Hindlimb muscle (tissue), 1 donor: ENCODE data around the gene SMARCA4. TPM values are rescaled to one million over a fixed set of nuclear protein-coding genes. Genes with fewer than 3 reads are reported as not detected.
"Not testable (repeated sequence)": the region's sequence is repeated elsewhere in the genome, so short reads cannot be mapped to it uniquely, and the experiment has no call there.

Source experiments
- DNase-seq: peaks from one replicate; pipeline ENCODE4 v3.0.0-alpha.2; 2013
- polyA plus RNA-seq: library from polyadenylated mRNA; unstranded; fragments of 120-200 nt; gene quantifications from one replicate; pipeline ENCODE4 v1.2.1, GENCODE V29; 2013; ENCODE audit not compliant: insufficient read length

SMARCA4 gene
- polyA plus RNA-seq, 1 donor: 107 TPM

DNA sequence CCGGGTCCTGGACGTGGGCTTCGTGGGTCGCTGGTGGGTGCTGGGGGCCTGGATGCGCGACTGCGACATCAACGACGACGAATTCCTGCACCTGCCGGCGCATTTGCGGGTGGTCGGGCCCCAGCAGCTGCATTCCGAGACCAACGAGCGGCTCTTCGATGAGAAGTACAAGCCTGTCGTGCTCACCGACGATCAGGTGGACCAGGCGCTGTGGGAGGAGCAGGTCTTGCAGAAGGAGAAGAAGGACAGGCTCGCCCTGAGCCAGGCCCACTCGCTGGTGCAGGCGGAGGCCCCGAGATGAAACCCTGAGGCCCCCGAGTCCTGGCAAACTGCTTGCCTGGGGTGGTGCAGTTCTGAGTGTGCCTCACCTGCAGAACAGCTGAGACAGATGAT, 31.4 kb upstream of the SMARCA4 start:
- DNase-seq: no peak

DNA sequence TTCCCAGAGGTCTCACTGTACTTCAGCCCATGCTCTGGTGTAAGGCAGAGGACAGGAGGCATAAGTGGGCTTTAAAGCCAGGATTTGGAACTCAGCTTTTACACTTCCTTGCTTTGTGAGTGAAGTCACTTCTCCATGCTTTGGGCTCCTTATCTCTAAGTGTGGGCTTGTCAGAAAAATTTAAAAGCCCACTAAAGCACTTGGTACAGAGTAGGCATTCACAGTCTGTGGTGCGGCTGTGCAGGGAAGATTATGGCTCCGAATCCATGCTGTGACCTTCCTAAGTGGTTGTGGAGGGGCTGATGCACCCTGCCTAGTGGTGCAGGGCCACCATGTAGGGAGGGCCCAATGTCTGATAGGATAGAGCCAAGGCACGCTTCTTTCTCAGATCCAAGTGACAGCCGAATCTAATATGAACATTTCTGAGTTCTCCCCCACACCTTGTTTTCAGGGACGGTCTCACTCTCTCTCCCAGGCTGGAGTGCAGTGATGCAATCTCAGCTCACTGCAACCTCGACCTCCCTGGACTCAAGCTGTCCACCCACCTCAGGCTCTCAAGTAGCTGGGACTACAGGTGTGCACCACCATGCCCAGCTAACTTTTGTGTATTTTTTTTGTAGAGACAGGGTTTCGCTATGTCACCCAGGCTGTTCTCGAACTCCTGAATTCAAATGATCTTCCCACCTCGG, 25.3 kb upstream of the SMARCA4 start:
- DNase-seq: no peak

DNA sequence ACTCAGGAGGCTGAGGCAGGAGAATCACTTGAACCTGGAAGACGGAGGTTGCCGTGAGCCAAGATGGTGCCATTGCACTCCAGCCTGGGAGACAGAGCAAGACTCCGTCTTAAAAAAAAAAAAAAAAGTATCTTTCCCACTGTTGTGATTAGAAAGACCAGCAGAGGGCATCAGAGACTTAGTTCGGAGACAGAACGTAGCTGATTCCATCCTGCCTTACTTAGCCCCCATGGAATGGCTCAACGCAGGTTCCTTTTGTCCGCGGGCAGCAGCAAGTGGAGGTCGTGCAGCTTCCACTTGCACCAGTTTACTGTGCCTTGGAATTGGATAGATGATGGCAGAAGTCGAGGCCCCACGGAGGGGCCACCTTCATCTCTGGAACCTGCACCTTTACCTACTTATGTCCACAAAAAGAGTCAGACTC, 24.2 kb upstream of the SMARCA4 start:
- peak; percentile 71 for DNase-seq

DNA sequence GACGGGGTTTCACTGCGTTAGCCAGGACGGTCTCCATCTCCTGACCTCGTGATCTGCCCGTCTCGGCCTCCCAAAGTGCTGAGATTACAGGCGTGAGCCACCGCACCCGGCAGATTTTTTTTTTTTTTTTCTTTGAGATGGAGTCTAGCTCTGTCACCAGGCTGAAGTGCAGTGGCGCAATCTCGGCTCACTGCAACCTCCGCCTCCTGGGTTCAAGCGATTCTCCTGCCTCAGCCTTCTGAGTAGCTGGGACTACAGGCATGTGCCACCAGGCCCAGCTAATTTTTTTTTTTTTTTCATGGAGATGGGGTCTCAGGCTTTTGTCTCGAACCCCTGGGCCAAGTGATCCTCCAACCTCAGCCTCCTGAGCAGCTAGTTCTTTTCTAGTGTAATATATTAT, 19.2 kb upstream of the SMARCA4 start:
- DNase-seq: not testable (repeated sequence)

DNA sequence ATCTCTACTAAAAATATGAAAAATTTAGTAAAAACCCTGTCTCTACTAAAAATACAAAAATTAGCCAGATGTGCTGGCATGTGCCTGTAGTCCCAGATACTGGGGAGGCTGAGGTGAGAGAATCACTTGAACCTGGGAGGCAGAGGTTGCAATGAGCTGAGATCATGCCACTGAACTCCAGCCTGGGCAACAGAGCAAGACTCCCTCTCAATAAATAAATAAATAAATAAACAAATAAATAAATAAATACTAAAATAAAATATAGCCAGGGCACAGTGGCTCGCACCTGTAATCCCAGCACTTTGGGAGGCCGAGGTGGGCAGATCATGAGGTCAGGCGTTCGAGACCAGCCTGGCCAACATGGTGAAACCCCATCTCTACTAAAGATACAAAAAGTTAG, 17.4 kb upstream of the SMARCA4 start:
- not testable (repeated sequence) for DNase-seq

DNA sequence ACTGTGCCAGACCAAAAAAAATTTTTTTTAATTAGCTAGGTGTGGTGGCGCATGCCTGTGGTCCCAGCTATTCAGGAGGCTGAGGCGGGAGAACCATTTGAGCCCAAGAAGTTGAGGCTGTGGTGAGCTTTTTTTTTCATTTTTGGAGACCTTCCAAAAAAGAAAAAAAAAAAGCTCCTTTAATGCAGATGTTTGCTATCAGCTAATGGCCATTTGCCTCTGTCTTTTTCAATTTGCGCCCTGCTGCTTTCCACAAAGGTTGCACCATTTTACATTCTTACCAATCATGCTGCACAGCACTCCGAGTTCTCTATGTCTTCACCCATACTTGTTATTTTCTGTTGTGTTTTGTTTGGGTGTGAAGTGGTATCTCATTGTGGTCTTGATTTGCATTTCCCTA, 15.6 kb upstream of the SMARCA4 start:
- DNase-seq: no peak

DNA sequence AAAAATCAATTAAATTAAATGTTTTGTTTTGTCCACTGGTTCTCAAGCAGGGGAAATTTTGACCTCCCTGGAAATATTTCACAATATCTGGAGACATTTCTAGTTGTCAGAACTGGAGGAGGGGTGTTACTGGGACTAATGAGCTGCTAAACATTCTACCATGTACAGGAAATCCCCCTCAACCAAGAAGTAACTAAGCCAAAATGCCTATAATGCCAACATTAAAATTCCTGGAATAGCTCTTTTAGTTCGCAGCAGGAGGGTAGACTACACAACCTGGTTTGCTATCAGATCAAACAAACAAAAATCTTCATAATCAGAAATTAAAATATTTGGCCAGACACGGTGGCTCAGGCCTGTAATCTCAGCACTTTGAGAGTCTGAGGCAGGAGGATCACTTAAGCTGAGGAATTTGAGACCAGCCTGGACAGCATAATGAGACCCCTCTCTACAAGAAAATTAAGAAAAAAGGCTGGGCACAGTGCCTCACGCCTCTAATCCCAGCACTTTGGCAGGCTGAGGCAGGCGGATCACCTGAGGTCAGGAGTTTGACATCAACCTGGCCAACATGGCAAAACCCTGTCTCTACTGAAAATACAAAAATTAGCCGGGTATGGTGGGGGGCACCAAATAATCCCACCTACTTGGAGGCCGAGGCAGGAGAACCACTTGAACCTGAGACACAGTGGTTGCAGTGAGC, 13.7 kb upstream of the SMARCA4 start:
- DNase-seq: no peak

DNA sequence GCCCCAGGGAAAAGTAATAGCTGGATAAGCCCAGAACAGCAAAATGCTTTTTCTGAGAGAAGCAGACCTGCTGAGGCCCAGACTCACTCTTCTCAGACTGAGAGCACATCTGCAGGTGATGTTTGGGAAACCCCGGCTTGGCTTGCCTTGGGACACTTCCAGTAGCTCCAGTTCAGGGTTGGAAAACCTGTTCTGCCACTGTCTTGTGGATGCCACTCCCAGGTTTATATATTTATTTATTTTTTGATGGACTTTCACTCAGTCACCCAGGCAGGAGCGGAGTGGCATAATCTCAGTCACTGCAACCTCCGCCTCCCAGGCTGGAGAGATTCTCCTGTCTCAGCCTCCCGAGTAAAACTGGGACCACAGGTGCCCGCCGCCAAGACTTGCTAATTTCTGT, 8.0 kb upstream of the SMARCA4 start:
- no peak for DNase-seq

DNA sequence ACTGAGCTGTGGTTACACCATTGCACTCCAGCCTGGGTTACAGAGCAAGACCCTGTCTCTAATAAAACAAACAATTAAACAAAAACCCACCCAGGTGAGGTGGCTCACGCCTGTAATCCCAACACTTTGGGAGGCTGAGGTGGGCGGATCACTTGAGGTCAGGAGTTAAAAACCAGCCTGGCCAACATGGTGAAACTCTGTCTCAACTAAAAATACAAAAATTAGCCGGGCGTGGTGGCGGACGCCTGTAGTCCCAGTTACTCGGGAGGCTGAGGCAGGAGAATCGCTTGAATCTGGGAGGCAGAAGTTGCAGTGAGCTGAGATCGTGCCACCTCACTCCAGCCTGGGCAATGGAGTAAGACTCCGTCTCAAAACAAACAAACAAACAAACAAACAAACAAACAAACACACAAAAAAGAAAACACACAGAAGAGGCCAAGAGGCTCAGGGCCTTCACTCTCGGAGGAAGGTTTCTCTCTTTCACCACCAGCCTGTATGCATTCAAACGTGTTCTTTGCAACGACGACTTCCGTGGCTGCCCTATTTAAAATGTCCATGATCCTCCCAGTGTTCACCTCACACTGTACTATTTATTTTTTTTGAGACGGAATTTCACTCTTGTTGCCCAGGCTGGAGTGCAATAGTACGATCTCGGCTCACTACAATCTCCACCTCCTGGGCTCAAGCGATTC, 1.4 kb upstream of the SMARCA4 start:
- DNase-seq: not testable (repeated sequence)

DNA sequence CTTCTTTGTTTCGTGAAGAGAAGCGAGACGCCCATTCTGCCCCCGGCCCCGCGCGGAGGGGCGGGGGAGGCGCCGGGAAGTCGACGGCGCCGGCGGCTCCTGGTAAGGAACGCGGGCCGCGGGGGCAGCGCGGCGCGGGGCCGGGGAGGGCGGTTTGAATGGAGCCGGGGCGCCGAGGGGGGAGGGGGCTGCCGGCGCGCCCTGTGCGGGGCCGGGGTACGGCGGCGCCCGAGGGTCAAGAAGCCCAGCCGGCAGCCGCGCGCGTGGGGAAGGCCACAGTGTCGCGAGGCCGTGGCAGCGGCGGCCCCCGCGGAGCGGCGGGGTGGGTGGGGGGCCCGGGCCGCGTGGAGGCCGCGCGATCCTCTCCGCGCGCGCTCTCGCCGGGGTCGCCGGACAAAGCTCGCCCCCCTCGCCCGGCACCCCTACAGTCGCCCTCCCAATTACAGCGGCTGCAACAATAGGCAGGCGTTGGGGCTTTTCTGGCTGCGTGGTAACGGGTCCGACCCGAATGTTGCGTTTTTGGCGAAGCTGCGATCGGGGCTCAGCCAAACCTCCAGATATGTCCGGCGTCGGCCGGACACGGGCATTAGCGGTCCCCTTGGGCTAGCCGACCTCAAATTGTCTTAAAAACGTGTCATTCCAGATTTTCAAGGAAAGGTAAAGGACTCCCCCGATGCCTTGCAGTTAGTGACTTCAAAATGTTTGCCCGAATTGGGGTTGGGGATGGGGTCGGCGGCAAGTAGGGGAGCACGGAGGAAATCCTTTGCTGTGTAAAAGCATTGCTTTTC, 437 bp downstream of the SMARCA4 start:
- peak; percentile 29 for DNase-seq

DNA sequence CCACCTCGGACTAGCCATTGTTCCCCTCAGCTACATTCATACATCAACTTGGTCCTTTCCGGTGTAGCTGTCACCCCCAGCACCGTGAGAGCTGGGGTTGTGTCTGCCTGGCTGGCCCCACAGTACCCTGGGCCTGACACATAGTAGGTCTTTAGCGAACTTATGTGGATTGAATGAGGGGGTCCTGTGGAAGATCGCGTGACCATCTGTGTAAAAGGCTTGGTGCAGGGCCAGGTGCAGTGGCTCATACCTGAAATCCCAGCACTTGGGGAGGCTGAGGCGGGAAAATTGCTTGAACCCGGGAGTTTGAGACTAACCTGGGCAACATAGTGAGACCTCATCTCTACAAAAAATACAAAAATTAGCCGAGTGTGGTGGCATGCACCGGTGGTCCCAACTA, 2.0 kb downstream of the SMARCA4 start:
- no peak for DNase-seq

DNA sequence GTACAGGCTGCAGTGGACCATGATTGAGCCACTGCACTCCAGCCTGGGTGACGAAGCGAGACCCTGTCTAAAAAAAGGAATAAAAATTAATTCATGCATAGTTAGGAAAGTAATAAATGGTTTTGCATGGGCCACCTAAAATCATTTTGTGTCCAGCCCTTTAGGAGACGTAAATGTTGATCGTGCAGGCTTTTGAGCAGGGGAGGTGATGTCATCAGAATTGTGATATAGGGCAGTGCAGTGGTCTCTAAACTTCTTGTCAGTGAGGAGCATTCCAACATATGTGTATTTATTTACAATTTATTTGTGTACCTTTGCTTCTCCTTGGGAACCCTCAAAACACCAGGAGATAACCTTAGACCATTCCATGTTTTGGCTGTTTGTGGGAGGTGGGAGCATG, 3.0 kb downstream of the SMARCA4 start:
- DNase-seq: no peak

DNA sequence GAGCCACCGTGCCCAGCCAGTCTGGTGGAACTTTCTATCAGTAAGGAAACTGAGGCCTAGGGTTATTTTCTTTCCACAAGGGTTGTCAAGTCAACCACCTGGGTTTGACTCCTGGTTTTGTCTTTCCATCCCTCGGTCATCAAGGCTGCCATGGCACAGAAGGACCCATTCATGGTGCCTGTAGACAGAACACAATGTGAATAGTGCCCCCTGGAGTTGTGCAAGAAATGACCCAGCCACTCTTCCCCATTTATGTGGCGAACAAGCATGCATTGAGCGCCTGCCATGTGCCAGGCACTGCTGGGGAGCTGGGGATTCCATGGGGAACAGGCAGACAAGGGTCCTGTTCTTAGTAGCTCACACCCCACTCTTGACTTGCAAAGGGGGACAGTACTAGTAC, 4.1 kb downstream of the SMARCA4 start:
- DNase-seq: no peak

DNA sequence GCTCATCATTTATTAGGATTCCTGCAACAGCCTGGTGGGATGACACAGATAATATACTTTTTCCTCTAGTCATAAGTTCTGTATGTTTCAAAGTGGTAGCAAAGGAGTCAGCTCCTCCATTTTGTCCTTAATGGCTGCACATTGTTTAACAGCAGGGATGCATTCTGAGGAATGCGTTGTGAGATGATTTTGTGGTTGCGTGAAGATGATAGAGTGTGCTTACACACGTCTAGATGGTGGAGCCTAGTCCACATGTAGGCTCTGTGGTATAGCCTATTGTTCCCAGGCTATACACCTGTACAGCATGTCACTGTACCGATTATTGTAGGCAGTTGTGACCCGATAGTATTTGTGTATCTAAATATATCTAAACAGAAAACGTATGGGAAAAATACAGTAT, 4.6 kb downstream of the SMARCA4 start:
- DNase-seq: no peak

DNA sequence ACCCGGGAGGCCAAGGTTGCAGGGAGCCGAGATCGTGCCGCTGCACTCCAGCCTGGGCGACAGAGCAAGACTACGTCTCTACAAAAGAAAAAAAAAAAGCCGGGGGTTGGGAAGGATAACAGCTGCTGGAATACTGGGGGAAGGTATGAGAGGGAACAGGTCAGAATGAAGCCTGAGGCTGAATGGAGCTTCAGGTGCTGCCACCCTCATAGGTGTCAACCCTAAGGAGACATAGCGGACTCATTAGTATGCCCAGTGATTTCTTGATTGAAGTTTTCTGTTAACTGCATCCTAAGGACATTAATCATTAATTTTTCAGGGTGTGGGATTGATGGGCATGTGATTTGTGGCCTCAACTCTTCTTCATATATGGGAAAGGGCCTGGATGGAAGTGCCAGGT, 6.0 kb downstream of the SMARCA4 start:
- no peak for DNase-seq

DNA sequence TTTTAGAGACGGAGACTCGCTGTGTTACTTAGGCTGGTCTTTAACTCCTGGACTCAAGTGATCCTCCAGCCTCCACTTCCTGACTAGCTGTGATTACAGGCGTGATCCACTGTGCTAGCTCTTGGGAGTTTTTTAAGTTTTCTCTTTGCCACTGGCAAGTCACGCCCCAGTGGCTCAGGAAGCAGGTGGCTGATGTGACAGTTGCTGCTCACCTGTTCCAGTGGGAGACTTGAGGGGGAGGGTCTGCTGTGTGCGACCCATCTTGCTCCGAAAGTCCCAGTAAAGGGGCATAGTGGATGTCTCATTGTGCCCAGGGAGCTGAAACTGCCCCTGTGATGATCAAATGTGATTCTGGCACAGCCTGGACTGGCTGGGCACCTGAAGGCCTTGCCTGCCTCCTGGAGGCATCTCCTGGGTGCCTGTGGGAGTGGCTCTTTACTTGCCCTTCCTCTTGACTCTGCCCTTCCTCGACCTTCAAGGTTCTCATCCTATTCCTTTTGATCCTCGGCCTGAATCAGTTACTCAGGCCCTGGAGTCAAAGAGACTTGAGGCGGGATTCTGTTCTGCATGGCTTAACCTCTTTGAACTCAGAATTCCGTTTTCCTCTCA, 7.8 kb downstream of the SMARCA4 start:
- DNase-seq: no peak

DNA sequence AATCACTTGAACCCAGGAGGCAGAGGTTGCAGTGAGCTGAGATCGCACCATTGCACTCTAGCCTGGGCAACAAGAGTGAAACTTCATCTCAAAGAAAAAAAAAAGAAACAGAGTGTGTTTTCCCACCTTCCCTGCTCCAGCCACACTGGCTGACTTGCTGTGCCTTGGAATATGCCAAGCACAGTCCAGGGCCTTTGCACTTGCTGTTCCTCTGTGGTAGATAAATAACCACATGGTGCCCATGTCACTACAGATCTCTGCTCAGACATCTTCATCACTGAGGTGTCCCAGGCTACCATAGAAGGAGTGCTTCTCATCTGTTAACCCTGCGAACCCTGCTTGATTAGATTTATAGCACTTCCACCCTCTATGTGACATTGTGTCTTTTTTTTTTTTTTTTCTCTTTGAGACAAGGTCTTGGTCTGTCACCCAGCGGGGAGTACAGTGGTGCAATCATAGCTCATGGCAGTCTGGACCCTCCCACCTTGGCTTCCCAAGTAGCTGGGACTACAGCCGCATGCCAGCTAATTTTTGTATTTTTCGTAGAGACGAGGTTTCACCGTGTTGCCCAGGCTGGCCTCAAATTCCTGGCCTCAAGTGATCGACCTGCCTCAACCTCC, 10.4 kb downstream of the SMARCA4 start:
- no peak for DNase-seq

DNA sequence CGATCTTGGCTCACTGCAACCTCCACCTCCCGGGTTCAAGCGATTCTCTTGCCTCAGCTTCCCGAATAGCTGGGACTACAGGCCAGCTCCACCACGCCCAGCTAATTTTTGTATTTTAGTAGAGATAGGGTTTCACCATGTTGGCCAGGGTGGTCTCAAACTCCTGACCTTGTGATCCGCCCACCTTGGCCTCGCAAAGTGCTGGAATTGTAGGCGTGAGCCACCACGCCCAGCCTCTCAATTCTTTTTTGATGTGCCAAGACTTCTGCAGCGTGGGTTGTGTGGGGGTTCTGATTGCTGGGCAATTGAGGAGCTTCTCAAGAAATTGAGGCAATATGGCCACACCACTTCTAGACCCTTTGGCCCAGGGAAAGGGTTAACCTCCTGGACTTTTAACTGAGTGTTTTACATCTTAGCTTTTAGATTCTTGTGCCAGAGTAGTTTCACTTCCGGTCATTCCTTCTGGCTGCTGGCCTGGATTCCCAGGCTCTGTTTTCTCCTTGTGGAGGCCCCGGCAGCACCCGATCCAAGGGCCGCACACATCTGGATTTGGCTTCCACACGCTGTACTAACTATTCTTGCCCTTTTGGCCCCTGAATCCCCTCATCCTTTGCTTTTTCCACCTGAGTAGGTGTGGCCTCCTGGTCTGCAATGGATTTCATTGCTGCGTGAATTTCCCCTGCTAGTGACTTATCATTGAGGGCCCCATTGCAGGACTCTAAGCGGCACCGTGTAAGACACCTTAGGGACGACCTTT, 14.7 kb downstream of the SMARCA4 start:
- peak; percentile 85 for DNase-seq

DNA sequence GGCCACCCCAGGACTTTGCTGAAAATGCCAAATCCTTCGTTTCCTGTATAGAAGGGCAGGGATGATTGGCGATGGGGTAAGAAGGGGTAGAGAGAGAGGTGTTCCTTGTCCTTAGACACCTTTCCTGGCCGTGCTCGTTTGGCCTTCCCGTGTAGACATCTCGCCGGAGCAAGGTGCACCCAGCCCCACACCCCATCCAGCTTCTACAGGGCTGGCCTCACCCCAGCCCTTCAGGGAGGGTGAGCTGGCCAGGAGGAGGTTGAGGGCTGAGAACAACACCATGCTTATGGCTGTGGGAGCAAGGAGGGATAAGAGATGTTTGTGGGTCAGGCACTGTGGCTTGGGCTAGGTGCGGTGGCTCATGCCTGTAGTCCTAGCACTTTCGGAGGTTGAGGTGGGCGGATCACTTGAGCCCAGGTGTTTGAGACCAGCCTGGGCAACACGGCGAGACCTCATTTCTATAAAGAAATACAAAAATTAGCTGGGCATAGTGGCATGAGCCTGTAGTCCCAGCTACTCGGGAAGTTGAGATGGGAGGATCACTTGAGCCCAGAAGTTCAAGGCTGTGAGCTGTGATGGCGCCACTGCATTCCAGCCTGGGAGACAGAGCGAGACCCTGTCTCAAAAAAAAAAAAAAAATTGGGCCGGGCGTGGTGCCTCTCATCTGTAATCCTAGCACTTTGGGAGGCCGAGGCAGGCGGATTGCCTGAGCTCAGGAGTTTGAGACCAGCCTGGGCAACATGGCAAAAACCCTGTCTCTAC, 15.5 kb downstream of the SMARCA4 start:
- no peak for DNase-seq

DNA sequence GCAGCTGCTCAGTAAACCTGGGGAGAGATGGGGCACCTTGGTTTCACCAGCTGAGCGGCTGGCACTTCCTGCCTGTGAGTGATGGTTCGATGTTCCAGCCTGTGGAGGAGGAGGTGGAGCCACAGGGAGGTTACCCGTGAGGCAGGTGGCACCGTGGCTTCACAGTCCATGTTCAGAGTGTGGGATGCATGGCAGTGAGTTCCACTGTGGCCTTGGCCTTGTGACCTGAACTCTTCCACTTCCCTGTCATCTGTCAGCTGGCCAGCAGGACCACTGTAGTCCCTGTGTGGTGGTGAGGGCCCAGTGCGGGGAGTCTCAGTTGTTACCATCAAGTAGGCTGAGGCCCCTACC, 16.9 kb downstream of the SMARCA4 start:
- no peak for DNase-seq

DNA sequence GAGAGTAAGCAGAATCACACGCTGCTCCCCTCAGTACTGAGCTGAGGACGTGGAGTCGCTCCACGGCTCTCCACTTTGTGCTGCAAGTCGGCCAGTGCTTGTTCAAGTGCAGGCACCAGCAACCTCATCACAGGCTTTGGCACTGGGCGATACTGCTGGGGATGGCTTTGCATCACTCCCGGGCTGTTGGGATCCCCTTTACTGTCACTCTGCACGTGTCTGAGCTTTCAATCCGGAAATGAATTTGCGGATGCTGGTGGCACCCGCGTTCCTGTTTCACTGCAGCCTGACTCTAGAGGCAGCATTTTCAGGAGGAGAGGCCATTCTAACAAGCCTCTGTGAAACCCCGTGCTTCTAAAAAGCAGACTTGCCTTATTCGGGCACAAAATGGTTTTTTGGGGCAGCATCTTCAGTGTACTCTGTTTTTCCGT, 19.1 kb downstream of the SMARCA4 start:
- peak; percentile 25 for DNase-seq
